ENCODE results near the gene AARS2.
"Not testable (repeated sequence)": the region's sequence is repeated elsewhere in the genome, so short reads cannot be mapped to it uniquely, and the experiment has no call there.

Gene AARS2

DNA sequence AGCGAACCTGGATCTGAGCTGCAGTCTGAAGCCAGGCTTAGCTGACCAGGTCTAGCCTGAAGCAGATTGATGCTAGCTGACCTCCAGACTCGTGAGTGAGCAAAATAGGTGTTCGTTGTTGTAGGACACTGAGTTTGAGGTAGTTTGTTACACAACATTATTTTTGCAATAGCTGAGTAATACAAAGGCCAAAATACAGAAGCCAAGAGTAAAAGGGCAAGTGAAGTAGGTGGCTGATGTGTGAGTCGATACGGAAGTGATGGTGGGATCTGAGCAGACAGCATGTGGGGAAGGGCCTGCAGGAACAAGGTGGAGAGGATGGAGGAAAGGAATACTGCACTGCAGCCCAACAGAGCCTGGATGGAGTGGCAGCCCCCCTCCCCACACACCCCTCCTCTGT, 20.8 kb upstream of the AARS2 start:
- no peak overlapping the region for H3K27ac ChIP-seq
- peak overlapping the region in 6 of 11 experiments; percentile 12 to 62 (median 30); a peak in 7 of 22 replicates for H3K4me2 ChIP-seq
- no peak overlapping the region for H3K9ac ChIP-seq
- no peaks in the 10 kb centered on the region for H3K36me3 ChIP-seq
- no peaks in the 10 kb centered on the region for H3K9me3 ChIP-seq (replicated peaks in 1 of 11)
- TF ChIP-seq Cebpa-rat (IDR thresholded peaks at IDR 0.05) = no peak
- H4K20me1 ChIP-seq = no peaks in the 10 kb centered on the region
- H3K4me1 ChIP-seq = peaks cover 0 to 19% (median 3%) of the 10 kb centered on the region in 10 experiments; a peak in 9 of 20 replicates
- H3K27me3 ChIP-seq = no peaks in the 10 kb centered on the region
- no peak overlapping the region for H3K4me3 ChIP-seq

GRCh38 chr6:44333273-44333919, 20.2 kb upstream of the AARS2 start:
- Histone ChIP-seq H3K36me3 (no peaks in the 10 kb centered on the region), H3K4me1 (peaks cover 0 to 19% (median 3%) of the 10 kb centered on the region in 10 experiments; a peak in 9 of 20 replicates), H3K27ac (no peak overlapping the region), H3K4me3 (no peak overlapping the region), H3K9ac (no peak overlapping the region), H3K9me3 (replicated peaks in 1 of 11) (no peaks in the 10 kb centered on the region), H4K20me1 (no peaks in the 10 kb centered on the region), H3K27me3 (no peaks in the 10 kb centered on the region), H3K4me2 (peak overlapping the region in 6 of 11 experiments; percentile 12 to 62 (median 30); a peak in 8 of 22 replicates)
- TF ChIP-seq Cebpa-rat (IDR thresholded peaks at IDR 0.05) = no peak

DNA sequence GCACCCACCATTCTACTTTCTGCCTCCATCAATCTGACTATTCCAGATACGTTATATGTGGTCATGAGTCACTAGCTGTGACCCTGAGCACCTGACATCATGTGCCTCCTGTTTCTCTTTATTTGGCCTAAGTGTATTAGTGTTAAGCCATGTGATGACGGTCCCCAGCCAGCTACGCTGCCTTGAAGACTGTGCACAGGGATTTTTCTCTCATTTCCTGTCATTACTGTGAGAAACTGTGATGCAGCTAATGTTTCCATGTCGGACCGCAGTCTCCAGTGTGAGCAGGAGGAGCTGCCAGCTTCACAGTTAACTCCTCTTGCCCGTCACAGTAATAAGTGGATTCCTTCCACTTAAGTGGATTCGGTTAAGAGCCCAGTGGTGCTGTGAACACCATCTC, 19.4 kb upstream of the AARS2 start:
- Histone ChIP-seq H4K20me1 (no peaks in the 10 kb centered on the region), H3K9ac (no peak overlapping the region), H3K27me3 (no peaks in the 10 kb centered on the region), H3K4me1 (peaks cover 0 to 19% (median 3%) of the 10 kb centered on the region in 10 experiments; a peak in 9 of 20 replicates), H3K9me3 (replicated peaks in 1 of 11) (no peaks in the 10 kb centered on the region), H3K36me3 (no peaks in the 10 kb centered on the region), H3K4me3 (no peak overlapping the region), H3K4me2 (peak overlapping the region in 2 of 11 experiments; percentile 33 to 62; a peak in 4 of 22 replicates), H3K27ac (no peak overlapping the region)
- no peak for TF ChIP-seq Cebpa-rat (IDR thresholded peaks at IDR 0.05)

- Histone ChIP-seq H3K4me1 (peaks cover 0 to 19% (median 3%) of the 10 kb centered on the region in 10 experiments; a peak in 9 of 20 replicates), H3K4me3 (no peak overlapping the region), H3K36me3 (no peaks in the 10 kb centered on the region), H3K9me3 (replicated peaks in 1 of 11) (no peaks in the 10 kb centered on the region), H3K27me3 (no peaks in the 10 kb centered on the region), H3K27ac (no peak overlapping the region), H3K9ac (no peak overlapping the region), H3K4me2 (no peak overlapping the region), H4K20me1 (no peaks in the 10 kb centered on the region)
- TF ChIP-seq Cebpa-rat (IDR thresholded peaks at IDR 0.05) = no peak
Measured at GRCh38 chr6:44329858-44330257, 16.7 kb upstream of the AARS2 start.

DNA sequence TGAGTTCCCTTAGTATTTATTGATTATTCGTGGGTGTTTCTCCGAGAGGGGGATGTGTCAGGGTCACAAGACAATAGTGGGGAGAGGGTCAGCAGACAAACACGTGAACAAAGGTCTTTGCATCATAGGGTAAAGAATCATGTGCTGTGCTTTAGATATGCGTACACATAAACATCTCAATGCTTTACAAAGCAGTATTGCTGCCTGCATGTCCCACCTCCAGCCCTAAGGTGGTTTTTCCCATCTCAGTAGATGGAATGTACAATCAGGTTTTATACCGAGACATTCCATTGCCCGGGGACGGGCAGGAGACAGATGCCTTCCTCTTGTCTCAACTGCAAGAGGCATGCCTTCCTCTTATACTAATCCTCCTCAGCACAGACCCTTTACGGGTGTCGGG, 15.1 kb upstream of the AARS2 start:
- not testable (repeated sequence) for H3K27ac ChIP-seq; H3K4me1 ChIP-seq; H3K4me3 ChIP-seq; H3K27me3 ChIP-seq; H3K36me3 ChIP-seq; H3K9ac ChIP-seq; H3K9me3 ChIP-seq (replicated peaks in 1 of 11); H3K4me2 ChIP-seq; H4K20me1 ChIP-seq

DNA sequence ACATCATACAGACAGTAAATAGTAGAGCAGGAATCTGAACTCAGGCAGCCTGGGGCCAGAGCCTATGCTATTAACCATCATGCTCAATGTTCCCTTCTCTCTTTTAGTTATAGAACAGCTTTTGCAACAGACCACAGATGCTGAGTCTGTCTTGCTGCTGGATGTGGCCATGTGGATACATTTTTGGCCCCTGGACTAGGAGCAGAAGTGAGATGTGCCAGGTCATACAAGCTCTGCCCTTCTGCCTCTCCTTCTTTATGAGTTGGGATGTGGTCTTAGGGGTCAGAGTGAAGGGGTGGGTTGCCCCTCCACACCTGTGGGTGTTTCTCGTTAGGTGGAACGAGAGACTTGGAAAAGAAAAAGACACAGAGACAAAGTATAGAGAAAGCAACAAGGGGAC, 14.6 kb upstream of the AARS2 start:
- Histone ChIP-seq H3K4me2 (no peak overlapping the region), H4K20me1 (no peaks in the 10 kb centered on the region), H3K27ac (no peak overlapping the region), H3K36me3 (no peaks in the 10 kb centered on the region), H3K4me3 (no peak overlapping the region), H3K9me3 (replicated peaks in 1 of 11) (no peaks in the 10 kb centered on the region), H3K27me3 (no peaks in the 10 kb centered on the region), H3K9ac (no peak overlapping the region), H3K4me1 (peaks cover 0 to 5% (median 0%) of the 10 kb centered on the region in 10 experiments; a peak in 6 of 20 replicates)
- no peak for TF ChIP-seq Cebpa-rat (IDR thresholded peaks at IDR 0.05)

DNA sequence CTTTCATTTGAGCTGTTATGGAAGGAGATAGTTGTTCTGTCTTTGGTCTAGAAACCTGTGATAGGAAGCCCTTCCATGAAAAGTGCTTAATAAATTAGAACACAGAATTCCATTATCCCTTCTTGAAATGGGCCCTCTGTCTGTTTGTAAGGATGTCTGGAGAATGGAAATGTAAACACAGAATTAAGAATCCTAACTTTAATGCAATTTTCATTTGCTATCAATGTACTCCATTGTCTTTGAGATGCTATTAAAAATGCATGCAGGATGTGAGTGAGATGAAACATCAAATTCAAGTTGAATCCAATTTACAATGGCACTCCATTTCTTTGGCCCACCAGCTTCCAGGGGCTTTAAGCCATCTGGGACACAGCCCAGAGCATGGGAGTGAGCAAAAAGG, 13.9 kb upstream of the AARS2 start:
- H4K20me1 ChIP-seq = no peaks in the 10 kb centered on the region
- H3K27me3 ChIP-seq = no peaks in the 10 kb centered on the region
- no peaks in the 10 kb centered on the region for H3K9me3 ChIP-seq (replicated peaks in 1 of 11)
- no peak overlapping the region for H3K9ac ChIP-seq
- H3K4me1 ChIP-seq = no peaks in the 10 kb centered on the region
- H3K4me2 ChIP-seq = no peak overlapping the region
- no peak overlapping the region for H3K27ac ChIP-seq
- no peak overlapping the region for H3K4me3 ChIP-seq
- H3K36me3 ChIP-seq = no peaks in the 10 kb centered on the region
- TF ChIP-seq Cebpa-rat (IDR thresholded peaks at IDR 0.05) = no peak

DNA sequence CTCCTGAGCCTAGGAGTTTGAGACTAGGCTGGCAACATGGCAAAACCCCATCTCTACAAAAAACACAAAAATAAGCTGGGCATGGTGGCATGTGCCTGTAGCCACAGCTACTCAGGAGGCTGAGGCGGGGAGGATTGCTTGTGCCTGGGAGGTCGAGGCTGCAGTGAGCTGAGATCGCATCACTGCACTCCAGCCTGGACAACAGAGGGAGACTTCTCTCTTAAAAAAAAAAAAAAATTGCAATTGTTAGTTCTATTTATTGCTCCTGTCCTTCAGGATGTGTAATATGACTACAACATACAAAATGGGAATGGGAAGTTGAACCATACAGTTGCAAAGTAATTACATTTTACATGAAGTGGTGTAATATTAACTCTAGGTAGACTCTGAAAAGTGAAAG, 8.1 kb upstream of the AARS2 start:
- Histone ChIP-seq H3K9me3 (replicated peaks in 1 of 11) (no peaks in the 10 kb centered on the region), H3K9ac (no peak overlapping the region), H3K27me3 (no peaks in the 10 kb centered on the region), H4K20me1 (no peaks in the 10 kb centered on the region), H3K27ac (no peak overlapping the region), H3K4me2 (no peak overlapping the region), H3K36me3 (no peaks in the 10 kb centered on the region), H3K4me3 (no peak overlapping the region), H3K4me1 (peaks cover 0 to 4% (median 0%) of the 10 kb centered on the region in 10 experiments; a peak in 2 of 20 replicates)
- TF ChIP-seq Cebpa-rat (IDR thresholded peaks at IDR 0.05) = no peak

DNA sequence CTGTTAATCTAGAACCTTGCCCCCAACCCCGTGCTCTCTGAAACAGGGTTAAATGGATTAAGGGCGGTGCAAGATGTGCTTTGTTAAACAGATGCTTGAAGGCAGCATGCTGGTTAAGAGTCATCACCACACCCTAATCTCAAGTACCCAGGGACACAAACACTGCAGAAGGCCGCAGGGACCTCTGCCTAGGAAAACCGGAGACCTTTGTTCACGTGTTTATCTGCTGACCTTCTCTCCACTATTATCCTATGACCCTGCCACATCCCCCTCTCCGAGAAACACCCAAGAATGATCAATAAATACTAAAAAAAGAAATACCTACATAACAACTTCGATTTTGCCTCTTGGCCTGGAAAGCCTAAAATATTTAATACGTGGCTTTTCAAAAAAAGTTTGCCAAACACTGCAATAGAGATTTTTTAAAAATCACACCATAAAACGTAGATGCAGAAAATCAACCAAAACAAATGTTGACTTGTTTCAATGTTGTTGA, 4.0 kb upstream of the AARS2 start:
- not testable (repeated sequence) for H3K4me3 ChIP-seq; H4K20me1 ChIP-seq; H3K4me2 ChIP-seq; H3K36me3 ChIP-seq; H3K27ac ChIP-seq; H3K9ac ChIP-seq; H3K9me3 ChIP-seq (replicated peaks in 1 of 11); H3K27me3 ChIP-seq
- peaks cover 4 to 21% (median 4%) of the 10 kb centered on the region in 10 experiments for H3K4me1 ChIP-seq

- Histone ChIP-seq H3K27ac (no peak overlapping the region), H3K27me3 (no peaks in the 10 kb centered on the region), H3K36me3 (peaks cover 0 to 9% (median 6%) of the 10 kb centered on the region in 11 experiments; a peak in 18 of 22 replicates), H3K4me2 (no peak overlapping the region), H3K4me1 (peaks cover 9 to 27% (median 11%) of the 10 kb centered on the region in 10 experiments), H3K9me3 (replicated peaks in 1 of 11) (no peaks in the 10 kb centered on the region), H3K9ac (no peak overlapping the region), H4K20me1 (peaks cover 0 to 7% (median 0%) of the 10 kb centered on the region in 11 experiments; a peak in 4 of 22 replicates), H3K4me3 (no peak overlapping the region)
- no peak for TF ChIP-seq Cebpa-rat (IDR thresholded peaks at IDR 0.05)
Measured at GRCh38 chr6:44316481-44316880, 3.3 kb upstream of the AARS2 start.
